ENCODE results near the gene ZNF581.

The ZNF581 gene

GRCh38 chr19:55611300-55611982 is 32.0 kb upstream of the ZNF581 start:
- no peak for DNase-seq (ENCODE audit: low read depth)

- DNase-seq (ENCODE audit: low read depth): no peak
These were observed 31.3 kb upstream of the ZNF581 start for GRCh38 chr19:55611983-55612645.

- DNase-seq (ENCODE audit: low read depth): no peak
These were observed 30.1 kb upstream of the ZNF581 start for GRCh38 chr19:55613396-55613795.

GRCh38 chr19:55613930-55614710 is 29.3 kb upstream of the ZNF581 start:
- no peak for DNase-seq (ENCODE audit: low read depth)

- no peak for DNase-seq (ENCODE audit: low read depth)
These were observed 28.5 kb upstream of the ZNF581 start for GRCh38 chr19:55614711-55615542.

GRCh38 chr19:55615543-55616394 is 27.7 kb upstream of the ZNF581 start:
- DNase-seq (ENCODE audit: low read depth): no peak

GRCh38 chr19:55616395-55616875 is 27.0 kb upstream of the ZNF581 start:
- no peak for DNase-seq (ENCODE audit: low read depth)

GRCh38 chr19:55617426-55617825 is 26.0 kb upstream of the ZNF581 start:
- DNase-seq (ENCODE audit: low read depth): no peak

GRCh38 chr19:55618426-55618825 is 25.0 kb upstream of the ZNF581 start:
- DNase-seq (ENCODE audit: low read depth): no peak

GRCh38 chr19:55619286-55619685 is 24.2 kb upstream of the ZNF581 start:
- DNase-seq (ENCODE audit: low read depth): no peak

GRCh38 chr19:55620410-55621204 is 22.8 kb upstream of the ZNF581 start:
- no peak for DNase-seq (ENCODE audit: low read depth)

GRCh38 chr19:55621205-55621672 is 22.2 kb upstream of the ZNF581 start:
- no peak for DNase-seq (ENCODE audit: low read depth)

- no peak for DNase-seq (ENCODE audit: low read depth)
These were observed 21.7 kb upstream of the ZNF581 start for GRCh38 chr19:55621673-55622231.

GRCh38 chr19:55622242-55622969 is 21.0 kb upstream of the ZNF581 start:
- DNase-seq (ENCODE audit: low read depth): no peak

- DNase-seq (ENCODE audit: low read depth): no peak
These were observed 20.3 kb upstream of the ZNF581 start for GRCh38 chr19:55623130-55623529.

GRCh38 chr19:55623561-55623960 is 19.9 kb upstream of the ZNF581 start:
- no peak for DNase-seq (ENCODE audit: low read depth)

GRCh38 chr19:55624109-55625003 is 19.1 kb upstream of the ZNF581 start, which contains the start of gene ZNF784:
ZNF784 (minus strand) TSS chr19:55624566; CDS start chr19:55624561, 5 bp downstream.
- peak; percentile 94 for DNase-seq (ENCODE audit: low read depth)

- DNase-seq (ENCODE audit: low read depth): no peak
These were observed 18.5 kb upstream of the ZNF581 start for GRCh38 chr19:55625004-55625326.
